A549 (cell line): ENCODE data around the gene EPB41L5. TPM values are rescaled to one million over a fixed set of nuclear protein-coding genes. Genes with fewer than 3 reads are reported as not detected.

Source experiments
- ATAC-seq, 2 experiments: fragments of 200-7000 bp in 1 of 2; fragments of >200 bp in 1 of 2; cut with Nextera tagmentation in 1 of 2; cut with Tn5 transposase in 1 of 2; 3 replicates each; pipeline versions ENCODE4 v1.8.0 to v1.9.1; 2018 to 2020; ENCODE audit warnings: mild to moderate bottlenecking in 1 of 2, moderate library complexity in 1 of 2
- CTCF ChIA-PET: fragments of 300-600 bp; sonication (Branson Sonifier 250); formaldehyde crosslinking; extraction: SDS; loops from one replicate; lab custom pipeline; 2021; ENCODE audit warnings: antibody characterized with exemption, inconsistent platforms; lab: Yijun Ruan, JAX
- POLR2A ChIA-PET: fragments of 350-600 bp; formaldehyde crosslinking; extraction: SDS; loops from one replicate; lab custom pipeline; 2021; ENCODE audit warnings: antibody characterized with exemption, inconsistent platforms; lab: Yijun Ruan, JAX
- DNase-seq, 2 experiments: peaks; one replicate each; pipeline versions ENCODE4 v3.0.0 to v3.0.0-alpha.2; 2011 to 2016; ENCODE audit warnings: low read depth in 1 of 2, low spot score in 1 of 2
- FAIRE-seq: peaks from 2 replicates; lab custom pipeline; 2011; peaks lifted over from hg19 to GRCh38; lab: Jason Lieb, UNC
- H3K27ac ChIP-seq, 2 experiments: fragments of >200 bp; sonication (Bioruptor Twin); formaldehyde crosslinking; 3 replicates each; pipeline ENCODE4 v1.5.1; 2016 to 2017
- H3K4me1 ChIP-seq: fragments of >200 bp; sonication (Bioruptor Twin); formaldehyde crosslinking; 3 replicates; pipeline ENCODE4 v1.6.1; 2016
- H3K4me2 ChIP-seq: fragments of >200 bp; sonication (Bioruptor Twin); formaldehyde crosslinking; 3 replicates; pipeline ENCODE4 v1.6.1; 2016
- H3K4me3 ChIP-seq: fragments of >200 bp; sonication (Bioruptor Twin); formaldehyde crosslinking; 3 replicates; pipeline ENCODE4 v1.5.1; 2016
- H3K9me3 ChIP-seq: fragments of >200 bp; sonication (Bioruptor Twin); formaldehyde crosslinking; 3 replicates; pipeline ENCODE4 v1.6.1; 2016
- BCL3 ChIP-seq: fragments of >200 bp; sonication (Bioruptor Twin); formaldehyde crosslinking; IDR thresholded peaks from 3 replicates; pipeline ENCODE4 v1.6.1; 2016
- CTCF ChIP-seq: fragments of >200 bp; sonication (Bioruptor Twin); formaldehyde crosslinking; IDR thresholded peaks from 3 replicates; pipeline ENCODE4 v1.5.1; 2016
- E2F6 ChIP-seq: IDR thresholded peaks from 2 replicates; pipeline ENCODE4 v1.6.1; 2012; ENCODE audit warnings: low read depth, borderline replicate concordance
- EHMT2 ChIP-seq: fragments of 200-600 bp; sonication (generic); IDR thresholded peaks from 2 replicates; pipeline ENCODE4 v1.6.1; 2016; ENCODE audit warnings: antibody characterized with exemption, low read depth, mild to moderate bottlenecking, moderate library complexity
- ELK1 ChIP-seq: fragments of 150-350 bp; IDR thresholded peaks from 2 replicates; pipeline ENCODE4 v1.6.1; 2014; ENCODE audit warnings: low read depth, mild to moderate bottlenecking, low read length
- GATA3 ChIP-seq: IDR thresholded peaks from 2 replicates; pipeline ENCODE4 v1.6.1; 2012; ENCODE audit warnings: borderline replicate concordance
- HEYL ChIP-seq: fragments of 250-450 bp; sonication (Bioruptor Pico); IDR thresholded peaks from 2 replicates; pipeline ENCODE4 v1.8.0; 2021; ENCODE audit warnings: mild to moderate bottlenecking, moderate library complexity
- JUN ChIP-seq, 2 experiments: fragments of >200 bp; sonication (Bioruptor Twin); formaldehyde crosslinking; IDR thresholded peaks; 2 replicates in 1 of 2; 3 replicates in 1 of 2; pipeline ENCODE4 v1.6.1; 2016 to 2017
- JUNB ChIP-seq: fragments of >200 bp; sonication (Bioruptor Twin); formaldehyde crosslinking; IDR thresholded peaks from 2 replicates; pipeline ENCODE4 v1.6.1; 2016
- KDM1A ChIP-seq: fragments of 200-600 bp; sonication (generic); IDR thresholded peaks from 2 replicates; pipeline ENCODE4 v1.6.1; 2016; ENCODE audit warnings: low read depth, mild to moderate bottlenecking
- KDM5A ChIP-seq: fragments of 200-600 bp; sonication (generic); IDR thresholded peaks from 2 replicates; pipeline ENCODE4 v1.6.1; 2016; ENCODE audit warnings: antibody characterized with exemption, mild to moderate bottlenecking
- MAZ ChIP-seq: fragments of 150-350 bp; IDR thresholded peaks from 2 replicates; pipeline ENCODE4 v1.6.1; 2014; ENCODE audit warnings: antibody characterized with exemption, low read depth, low read length, borderline replicate concordance
- NFE2L2 ChIP-seq: fragments of 150-350 bp; conservative IDR thresholded peaks from 2 replicates; pipeline ENCODE4 v1.6.1; 2014; ENCODE audit warnings: low read length
- NR3C1 ChIP-seq: fragments of >200 bp; sonication (Bioruptor Twin); formaldehyde crosslinking; IDR thresholded peaks from 3 replicates; pipeline ENCODE4 v1.6.1; 2017
- POLR2AphosphoS2 ChIP-seq: conservative IDR thresholded peaks from 2 replicates; pipeline ENCODE4 v1.6.1; 2012; ENCODE audit warnings: low read length, improper control_type of control experiment, inconsistent platforms
- RAD21 ChIP-seq, 2 experiments: fragments of >200 bp in 1 of 2; sonication (Bioruptor Twin) in 1 of 2; formaldehyde crosslinking in 1 of 2; IDR thresholded peaks in 1 of 2; conservative IDR thresholded peaks in 1 of 2; 2 replicates in 1 of 2; 3 replicates in 1 of 2; pipeline ENCODE4 v1.6.1; 2012 to 2018; ENCODE audit warnings: inconsistent platforms in 1 of 2
- RARB ChIP-seq: fragments of 250-450 bp; sonication (Bioruptor Pico); IDR thresholded peaks from 2 replicates; pipeline ENCODE4 v1.8.0; 2021; ENCODE audit warnings: mild to moderate bottlenecking, moderate library complexity
- RCOR1 ChIP-seq: fragments of 150-350 bp; IDR thresholded peaks from 2 replicates; pipeline ENCODE4 v1.6.1; 2014; ENCODE audit warnings: antibody characterized with exemption, low read length, low read depth
- RFX5 ChIP-seq: fragments of 450-650 bp; IDR thresholded peaks from 2 replicates; pipeline ENCODE4 v1.7.1; 2014; ENCODE audit warnings: antibody characterized with exemption, mild to moderate bottlenecking, moderate library complexity
- TP53 ChIP-seq: fragments of 250-450 bp; sonication (Bioruptor Pico); IDR thresholded peaks from 2 replicates; pipeline ENCODE4 v1.5.0; 2021; ENCODE audit warnings: mild to moderate bottlenecking, moderate library complexity
- ZNF302 ChIP-seq: fragments of 250-450 bp; sonication (Bioruptor Pico); IDR thresholded peaks from 2 replicates; pipeline ENCODE4 v1.9.0; 2021; ENCODE audit warnings: inconsistent platforms, mild to moderate bottlenecking, moderate library complexity
- ZSCAN20 ChIP-seq: fragments of 250-450 bp; sonication (Bioruptor Pico); IDR thresholded peaks from 2 replicates; pipeline ENCODE4 v1.8.0; 2022; ENCODE audit warnings: mild to moderate bottlenecking, moderate library complexity
- WGBS: methylation state at CpG from one replicate; pipeline ENCODE4 v1.1.6; 2017; ENCODE audit errors: missing lambda C conversion rate; 5-methylcytosine and 5-hydroxymethylcytosine counted together
- polyA plus RNA-seq, 4 experiments: library from polyadenylated mRNA; depleted of rRNA in 3 of 4; stranded (reverse); fragments of >200 nt; fragmentation: RNase III in 1 of 4; extraction: RNeasy Plus Mini Kit Qiagen cat#74134 plus additional on column Dnase treatment in 1 of 4; gene quantifications; 2 replicates in 3 of 4; 3 replicates in 1 of 4; pipeline ENCODE4 v1.2.3, GENCODE V29; 2011 to 2017

Gene EPB41L5
- polyA plus RNA-seq, 2 of the 4 experiments (the other 2 are of a cell fraction), result 5.8 to 33.0 TPM

- no peaks in the 10 kb centered on the region for H3K9me3 ChIP-seq
- POLR2A ChIA-PET, result no interaction called here
- 74% methylated on average over 6 of the region's 9 CpGs for WGBS
- ATAC-seq (no peak), FAIRE-seq (no peak), DNase-seq (no peak)
- H3K4me2 ChIP-seq, result no peak overlapping the region
- CTCF ChIA-PET, result interaction anchor here (1.3 to 1.4 kb wide), 4 partner anchors 19 to 30 kb away, joined by 3 read pairs; no protein-coding TSS in a partner anchor
- no peak for TF ChIP-seq ZNF302 (CRISPR knock-in tag)
- TF ChIP-seq NFE2L2, result no peak
- no peak for TF ChIP-seq JUN (IDR thresholded peaks at IDR 0.05)
- TF ChIP-seq RAD21 (conservative IDR thresholded peaks at IDR 0.05 in 1 of 2, IDR thresholded peaks at IDR 0.05 in 1 of 2), result no peak
- no peak for TF ChIP-seq RCOR1
- no peak for TF ChIP-seq EHMT2
- no peak for TF ChIP-seq BCL3
- no peak for TF ChIP-seq KDM1A
- no peak for TF ChIP-seq RARB
- no peak for TF ChIP-seq HEYL (CRISPR knock-in tag)
- TF ChIP-seq CTCF, result no peak
- TF ChIP-seq MAZ, result no peak
- TF ChIP-seq JUNB, result no peak
- TF ChIP-seq E2F6, result no peak
- no peak for TF ChIP-seq ZSCAN20 (CRISPR knock-in tag)
- TF ChIP-seq RFX5, result no peak
- TF ChIP-seq TP53 (CRISPR knock-in tag), result no peak
- TF ChIP-seq KDM5A, result no peak
- no peak for TF ChIP-seq NR3C1
- H3K27ac ChIP-seq, result no peak overlapping the region
- H3K4me1 ChIP-seq, result peaks cover 30% of the 10 kb centered on the region
- H3K4me3 ChIP-seq, result no peak overlapping the region
Observed at GRCh38 chr2:120225549-120226065, 212.7 kb downstream of the EPB41L5 start.

- H3K9me3 ChIP-seq, result no peaks in the 10 kb centered on the region
- no peak overlapping the region for H3K4me3 ChIP-seq
- ChIA-PET POLR2A (no interaction called here), CTCF (interaction anchor here (0.6 to 3.4 kb wide), 5 partner anchors 18 to 87 kb away, joined by 3 to 20 read pairs (median 3); no protein-coding TSS in a partner anchor)
- ATAC-seq (no peak), FAIRE-seq (no peak), DNase-seq (no peak)
- H3K4me1 ChIP-seq, result peaks cover 32% of the 10 kb centered on the region
- no peak overlapping the region for H3K4me2 ChIP-seq
- no peak overlapping the region for H3K27ac ChIP-seq
- no peak for TF ChIP-seq ELK1
- TF ChIP-seq CTCF, result no peak
- no peak for TF ChIP-seq POLR2AphosphoS2
- TF ChIP-seq GATA3, result no peak
- 78% methylated on average over 9 of the region's 9 CpGs for WGBS
Observed at GRCh38 chr2:120226316-120226715, 213.4 kb downstream of the EPB41L5 start.
